HCT116 (cell line): ENCODE measurements around the gene TERT.

Experiments used
- CEBPB ChIP-seq: IDR thresholded peaks from 2 replicates; pipeline ENCODE4 v1.6.1; 2012; ENCODE audit warnings: low read depth
- EZH2 ChIP-seq: fragments of 200-600 bp; sonication (generic); IDR thresholded peaks from 2 replicates; pipeline ENCODE4 v1.6.1; 2017; ENCODE audit warnings: antibody characterized with exemption, mixed run types
- POLR2A ChIP-seq: IDR thresholded peaks from 2 replicates; pipeline ENCODE4 v1.7.0; 2011; ENCODE audit warnings: borderline replicate concordance; ENCODE audit not compliant: insufficient read depth, insufficient read length; ENCODE audit errors: extremely low read depth
- REST ChIP-seq: IDR thresholded peaks from 2 replicates; pipeline ENCODE4 v1.6.1; 2012; ENCODE audit warnings: low read depth
- SIN3A ChIP-seq: IDR thresholded peaks from 2 replicates; pipeline ENCODE4 v1.6.1; 2012; ENCODE audit warnings: low read depth
- SP1 ChIP-seq: IDR thresholded peaks from 2 replicates; pipeline ENCODE4 v1.6.1; 2012; ENCODE audit warnings: low read depth
- TCF7L2 ChIP-seq: IDR thresholded peaks from 2 replicates; pipeline ENCODE4 v1.7.0; 2011; ENCODE audit warnings: borderline replicate concordance, inconsistent platforms; ENCODE audit not compliant: insufficient read depth, insufficient read length; ENCODE audit errors: extremely low read depth
- YY1 ChIP-seq: IDR thresholded peaks from 2 replicates; pipeline ENCODE4 v1.6.1; 2011; ENCODE audit warnings: low read length, low read depth, moderate library complexity, mild to moderate bottlenecking; ENCODE audit not compliant: insufficient replicate concordance; ENCODE audit errors: extremely low read depth
- ZBTB33 ChIP-seq: IDR thresholded peaks from 2 replicates; pipeline ENCODE4 v1.6.1; 2011; ENCODE audit warnings: mild to moderate bottlenecking, low read length, moderate library complexity; ENCODE audit not compliant: insufficient replicate concordance; ENCODE audit errors: extremely low read depth
- ZFX ChIP-seq: fragments of 450-650 bp; IDR thresholded peaks from 2 replicates; pipeline ENCODE4 v1.6.1; 2017
- ZNF274 ChIP-seq: fragments of 200-500 bp; sonication (Bioruptor generic); IDR thresholded peaks from 2 replicates; pipeline ENCODE4 v1.6.1; 2014; ENCODE audit warnings: mild to moderate bottlenecking, low read depth, low read length, inconsistent platforms
- TF ChIP-seq, protein P1 (sequence below), 3 experiments: fragments of 200-600 bp in 1 of 3; sonication (generic) in 1 of 3; IDR thresholded peaks in 2 of 3; conservative IDR thresholded peaks in 1 of 3; 2 replicates each; pipeline ENCODE4 v1.5.1; 2012 to 2017; ENCODE audit warnings: low read depth in 2 of 3, low read length in 2 of 3, antibody characterized with exemption in 1 of 3, borderline replicate concordance in 1 of 3, control low read depth in 1 of 3, mild to moderate bottlenecking in 1 of 3, mixed read lengths in 1 of 3, mixed run types in 1 of 3, moderate library complexity in 1 of 3; ENCODE audit not compliant: insufficient read depth in 1 of 3

DNA sequence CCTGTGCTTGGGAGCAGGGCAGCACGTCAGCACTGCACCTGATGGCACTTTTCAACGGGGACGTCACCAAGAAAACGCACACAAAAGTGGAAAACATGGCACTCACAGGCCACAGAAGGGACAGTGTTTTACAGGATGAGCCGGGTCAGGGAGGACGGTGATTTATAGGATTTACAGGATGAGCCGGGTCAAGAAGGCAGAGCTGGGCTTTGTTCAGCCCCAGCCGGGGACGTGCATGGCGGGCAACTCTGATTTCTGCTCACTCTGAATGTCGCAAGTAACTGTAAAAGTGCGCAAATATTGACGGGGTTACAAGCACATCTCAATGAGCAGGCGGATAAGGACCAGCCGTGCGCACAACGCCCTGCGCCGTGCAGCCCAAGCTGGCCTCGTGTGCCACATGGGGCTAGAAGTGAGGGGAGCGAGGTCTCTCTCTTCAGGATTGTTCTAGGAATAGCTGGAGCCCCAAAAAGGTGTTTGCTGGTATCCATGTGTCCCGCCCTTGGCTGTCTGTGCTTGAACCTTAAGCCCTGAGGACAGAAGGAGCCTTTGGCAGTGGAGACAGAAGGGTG is 53.3 kb downstream of the TERT start:
- TF ChIP-seq EZH2 (no peak), SIN3A (no peak), REST (no peak), TCF7L2 (no peak), POLR2A (no peak), ZBTB33 (no peak), ZFX (no peak), SP1 (no peak), ZNF274 (no peak), YY1 (no peak), CEBPB (no peak)
- TF ChIP-seq, protein P1, sequence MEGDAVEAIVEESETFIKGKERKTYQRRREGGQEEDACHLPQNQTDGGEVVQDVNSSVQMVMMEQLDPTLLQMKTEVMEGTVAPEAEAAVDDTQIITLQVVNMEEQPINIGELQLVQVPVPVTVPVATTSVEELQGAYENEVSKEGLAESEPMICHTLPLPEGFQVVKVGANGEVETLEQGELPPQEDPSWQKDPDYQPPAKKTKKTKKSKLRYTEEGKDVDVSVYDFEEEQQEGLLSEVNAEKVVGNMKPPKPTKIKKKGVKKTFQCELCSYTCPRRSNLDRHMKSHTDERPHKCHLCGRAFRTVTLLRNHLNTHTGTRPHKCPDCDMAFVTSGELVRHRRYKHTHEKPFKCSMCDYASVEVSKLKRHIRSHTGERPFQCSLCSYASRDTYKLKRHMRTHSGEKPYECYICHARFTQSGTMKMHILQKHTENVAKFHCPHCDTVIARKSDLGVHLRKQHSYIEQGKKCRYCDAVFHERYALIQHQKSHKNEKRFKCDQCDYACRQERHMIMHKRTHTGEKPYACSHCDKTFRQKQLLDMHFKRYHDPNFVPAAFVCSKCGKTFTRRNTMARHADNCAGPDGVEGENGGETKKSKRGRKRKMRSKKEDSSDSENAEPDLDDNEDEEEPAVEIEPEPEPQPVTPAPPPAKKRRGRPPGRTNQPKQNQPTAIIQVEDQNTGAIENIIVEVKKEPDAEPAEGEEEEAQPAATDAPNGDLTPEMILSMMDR (IDR thresholded peaks at IDR 0.05 in 2 of 3, conservative IDR thresholded peaks at IDR 0.05 in 1 of 3; ENCODE audit: borderline replicate concordance in 1 of 3, insufficient read depth in 1 of 3, low read depth in 2 of 3, low read length in 2 of 3) = no peak
